Stomach (tissue), 4 donors: ENCODE measurements around the gene NRN1L.

Experiments
- EP300 ChIP-seq: sonication (generic); formaldehyde crosslinking; IDR thresholded peaks from one replicate; pipeline ENCODE4 v1.6.1; 2017; ENCODE audit warnings: antibody characterized with exemption
- POLR2A ChIP-seq, 4 donors: fragments of 450-650 bp; IDR thresholded peaks; one replicate each; pipeline ENCODE4 v1.6.1; 2016; ENCODE audit warnings: antibody characterized with exemption in 4 of 4, control low read depth in 2 of 4, mild to moderate bottlenecking in 1 of 4, moderate library complexity in 1 of 4
- POLR2AphosphoS5 ChIP-seq, 3 donors: sonication (generic); formaldehyde crosslinking; IDR thresholded peaks; one replicate each; pipeline ENCODE4 v1.6.1; 2016; ENCODE audit warnings: antibody characterized with exemption in 3 of 3
- TF ChIP-seq, protein P1 (sequence below), 7 experiments: fragments of 450-650 bp in 4 of 7; fragments of 200-600 bp in 3 of 7; sonication (generic) in 3 of 7; IDR thresholded peaks; one replicate each; pipeline ENCODE4 v1.5.1; 2016 to 2019; ENCODE audit warnings: antibody characterized with exemption in 7 of 7, control low read depth in 2 of 7, mild to moderate bottlenecking in 1 of 7

DNA sequence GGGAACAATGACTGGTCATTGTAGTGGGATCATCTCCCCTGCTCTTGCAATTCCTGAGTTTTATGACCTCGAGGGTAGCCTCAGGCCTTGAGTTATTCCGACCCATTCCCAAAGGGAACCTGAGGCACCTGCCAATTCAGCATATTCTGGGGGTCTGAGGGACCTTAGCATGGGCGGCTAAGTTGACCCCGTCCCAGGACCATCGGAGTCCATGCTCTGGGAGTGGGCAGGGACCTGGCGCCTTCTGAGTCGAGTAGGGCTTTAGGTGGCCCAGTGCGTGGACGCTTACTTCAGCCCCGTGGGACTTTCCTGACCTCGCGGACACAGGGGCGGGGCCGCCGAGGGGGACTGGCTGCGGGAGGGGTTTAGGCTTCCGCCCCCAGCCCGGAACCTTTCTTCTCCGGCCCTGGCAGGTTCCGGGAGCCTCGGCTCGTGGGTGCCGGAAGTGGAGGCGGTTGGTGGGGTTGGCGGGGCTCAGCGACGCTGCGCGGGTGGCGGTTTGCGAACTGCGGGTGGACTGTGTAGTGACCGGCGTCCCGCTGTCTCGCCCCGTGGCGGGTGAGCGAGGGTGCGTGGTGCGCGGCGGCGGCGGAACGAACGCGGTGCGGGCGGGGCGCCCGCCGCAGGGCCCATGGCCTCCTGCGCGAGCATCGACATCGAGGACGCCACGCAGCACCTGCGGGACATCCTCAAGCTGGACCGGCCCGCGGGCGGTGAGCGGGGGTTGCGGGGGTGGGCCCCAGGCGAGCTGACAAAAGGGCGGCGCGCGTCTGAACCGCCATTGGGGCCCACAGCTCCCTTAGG, 11.9 kb upstream of the NRN1L start, which contains the start of gene EDC4:
- TF ChIP-seq POLR2A (IDR thresholded peaks at IDR 0.05), result no peak
- TF ChIP-seq, protein P1, sequence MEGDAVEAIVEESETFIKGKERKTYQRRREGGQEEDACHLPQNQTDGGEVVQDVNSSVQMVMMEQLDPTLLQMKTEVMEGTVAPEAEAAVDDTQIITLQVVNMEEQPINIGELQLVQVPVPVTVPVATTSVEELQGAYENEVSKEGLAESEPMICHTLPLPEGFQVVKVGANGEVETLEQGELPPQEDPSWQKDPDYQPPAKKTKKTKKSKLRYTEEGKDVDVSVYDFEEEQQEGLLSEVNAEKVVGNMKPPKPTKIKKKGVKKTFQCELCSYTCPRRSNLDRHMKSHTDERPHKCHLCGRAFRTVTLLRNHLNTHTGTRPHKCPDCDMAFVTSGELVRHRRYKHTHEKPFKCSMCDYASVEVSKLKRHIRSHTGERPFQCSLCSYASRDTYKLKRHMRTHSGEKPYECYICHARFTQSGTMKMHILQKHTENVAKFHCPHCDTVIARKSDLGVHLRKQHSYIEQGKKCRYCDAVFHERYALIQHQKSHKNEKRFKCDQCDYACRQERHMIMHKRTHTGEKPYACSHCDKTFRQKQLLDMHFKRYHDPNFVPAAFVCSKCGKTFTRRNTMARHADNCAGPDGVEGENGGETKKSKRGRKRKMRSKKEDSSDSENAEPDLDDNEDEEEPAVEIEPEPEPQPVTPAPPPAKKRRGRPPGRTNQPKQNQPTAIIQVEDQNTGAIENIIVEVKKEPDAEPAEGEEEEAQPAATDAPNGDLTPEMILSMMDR (IDR thresholded peaks at IDR 0.05), result no peak
- TF ChIP-seq EP300, result no peak
- TF ChIP-seq POLR2AphosphoS5 (IDR thresholded peaks at IDR 0.05), result peak; percentile 69 to 94 (median 77)
